NCI-H345 treated with DMSO at 0.1 percent for 48 hours (cell line): ENCODE data around the gene SSX1.
"Not testable (repeated sequence)": the region's sequence is repeated elsewhere in the genome, so short reads cannot be mapped to it uniquely, and the experiment has no call there.

ENCODE experiments used
- DNase-seq: peaks from one replicate; lab custom pipeline; 2025; ENCODE audit not compliant: unreplicated experiment; lab: John Stamatoyannopoulos, UW

SSX1 gene

GRCh38 chrX:48255062-48255796 lies at the start of gene SSX1:
Gene SSX1, plus strand, starts transcription at chrX:48255392. Its CDS starts 1,850 bp downstream, at chrX:48257242.
- DNase-seq = not testable (repeated sequence)

- DNase-seq = not testable (repeated sequence)
Observed at GRCh38 chrX:48214341-48214740, 40.9 kb upstream of the SSX1 start.

GRCh38 chrX:48224196-48224595 lies 31.0 kb upstream of the SSX1 start:
- not testable (repeated sequence) for DNase-seq

- DNase-seq = not testable (repeated sequence)
Observed at GRCh38 chrX:48252945-48253344, 2.2 kb upstream of the SSX1 start.

GRCh38 chrX:48274365-48274764 lies 19.2 kb downstream of the SSX1 start:
- DNase-seq = not testable (repeated sequence)

GRCh38 chrX:48278958-48279357 lies 23.8 kb downstream of the SSX1 start:
- no peak for DNase-seq

- not testable (repeated sequence) for DNase-seq
Observed at GRCh38 chrX:48280729-48281128, 25.5 kb downstream of the SSX1 start.

GRCh38 chrX:48306175-48306574 lies 51.0 kb downstream of the SSX1 start:
- DNase-seq = no peak

- not testable (repeated sequence) for DNase-seq
Observed at GRCh38 chrX:48313996-48314395, 58.8 kb downstream of the SSX1 start.
